Activated CD4-positive, CD25-positive, alpha-beta regulatory T cell treated with anti-CD3 and anti-CD28 coated beads, Interleukin-2, amount 50 U/mL, for 24 hours (primary cell): ENCODE results near the gene SRBD1.

Source experiments
- ATAC-seq, 2 donors: fragments of 150-1000 bp; cut with Tn5 transposase; one replicate each; pipeline ENCODE4 v1.10.0; 2021; ENCODE audit warnings: mild to moderate bottlenecking in 1 of 2, moderate library complexity in 1 of 2

SRBD1 gene

DNA sequence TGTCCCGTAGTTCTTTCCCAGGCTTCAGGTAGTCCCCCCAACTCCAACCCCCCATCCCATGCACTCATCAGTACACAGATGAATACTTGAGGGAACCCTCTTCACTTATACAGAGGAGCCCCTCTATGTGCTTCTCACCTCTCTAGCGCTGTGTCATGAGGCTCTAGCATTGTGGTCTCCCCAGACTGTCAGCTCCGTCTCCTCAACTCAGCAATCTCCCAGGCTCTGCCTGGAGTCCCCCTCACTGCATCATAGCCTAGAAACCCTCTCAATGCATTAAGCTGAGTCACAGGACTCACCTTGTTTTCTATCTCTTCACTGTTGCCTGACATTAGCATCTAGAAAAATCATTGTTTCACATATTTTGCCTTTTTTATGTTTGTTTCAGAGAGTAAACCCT is 20.3 kb upstream of the SRBD1 start:
- no peak for ATAC-seq

DNA sequence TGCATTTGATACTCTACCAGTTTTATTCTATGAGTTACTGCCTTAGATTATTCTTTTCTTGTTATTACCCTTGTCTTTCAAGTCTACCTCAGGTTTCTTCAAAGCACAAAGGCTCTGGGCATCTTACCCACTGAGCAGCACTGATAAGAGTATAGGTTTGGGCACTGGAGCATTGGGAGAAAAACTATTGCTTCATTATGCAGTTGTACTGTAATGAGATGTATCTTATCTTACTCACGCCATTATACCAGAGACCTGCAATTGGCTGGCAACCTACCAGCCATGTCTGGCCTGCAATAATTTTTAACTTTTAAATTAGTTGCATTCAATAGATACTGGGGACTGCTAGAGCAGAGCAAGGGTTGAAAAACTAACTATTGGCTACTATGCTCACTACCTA is 18.9 kb upstream of the SRBD1 start:
- ATAC-seq, result no peak

DNA sequence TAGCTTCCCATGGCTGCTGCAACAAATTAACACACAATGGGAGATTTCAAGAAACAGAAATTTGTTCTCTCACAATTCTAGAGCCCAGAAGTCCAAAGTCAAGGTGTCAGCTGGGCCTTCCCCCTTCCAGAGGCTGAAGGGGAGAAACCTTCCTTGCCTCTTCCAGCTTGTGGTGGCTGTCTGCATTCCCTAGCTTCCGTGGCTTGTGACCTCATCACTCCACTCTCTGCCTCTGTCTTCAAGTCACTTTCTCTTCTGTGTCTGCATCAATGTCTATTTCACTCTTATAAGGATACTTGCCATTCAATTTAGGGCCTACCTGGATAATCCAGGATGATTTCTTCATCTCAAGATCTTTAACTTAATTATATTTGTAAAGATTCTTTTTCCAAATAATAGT is 16.8 kb upstream of the SRBD1 start:
- no peak for ATAC-seq

DNA sequence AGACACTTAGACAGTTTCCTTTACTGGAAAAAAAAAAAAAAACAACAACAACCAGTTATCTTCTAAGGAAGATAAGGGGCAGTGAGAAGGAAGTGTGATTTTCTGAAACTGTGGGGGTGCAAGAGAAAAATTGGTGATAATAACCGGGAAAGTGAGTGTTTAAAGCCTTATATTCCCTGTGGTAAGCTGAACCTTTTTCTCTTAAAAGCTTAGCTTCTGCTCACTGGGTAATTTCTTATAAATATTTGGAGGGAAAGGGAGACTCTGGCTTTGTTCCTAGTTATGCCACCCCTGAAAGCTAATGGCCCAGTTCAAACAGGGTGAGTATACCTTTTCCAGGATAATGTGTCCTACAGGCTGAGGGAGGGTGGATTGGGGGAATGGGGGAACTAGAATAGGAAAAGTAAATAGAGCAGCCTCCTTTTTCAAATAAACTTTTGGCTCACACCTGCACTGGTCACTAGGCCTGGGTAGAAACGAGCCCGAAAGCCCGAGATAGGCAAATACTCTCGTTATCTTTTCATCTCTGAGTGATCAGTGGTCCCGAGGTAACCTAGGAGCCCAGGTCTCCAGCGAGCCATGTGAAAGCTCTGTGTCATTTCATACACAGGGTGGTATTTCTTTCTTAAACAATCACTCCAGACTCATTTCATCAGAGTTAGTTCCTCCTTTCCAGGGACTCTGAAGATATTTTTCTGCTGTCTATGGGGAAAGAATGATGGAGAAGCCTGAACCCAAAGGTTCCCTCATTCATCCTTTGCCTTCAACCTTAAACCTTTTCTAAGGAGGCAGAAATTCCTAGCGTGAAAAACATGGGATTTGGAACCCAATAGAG is 15.5 kb upstream of the SRBD1 start:
- ATAC-seq, result no peak

DNA sequence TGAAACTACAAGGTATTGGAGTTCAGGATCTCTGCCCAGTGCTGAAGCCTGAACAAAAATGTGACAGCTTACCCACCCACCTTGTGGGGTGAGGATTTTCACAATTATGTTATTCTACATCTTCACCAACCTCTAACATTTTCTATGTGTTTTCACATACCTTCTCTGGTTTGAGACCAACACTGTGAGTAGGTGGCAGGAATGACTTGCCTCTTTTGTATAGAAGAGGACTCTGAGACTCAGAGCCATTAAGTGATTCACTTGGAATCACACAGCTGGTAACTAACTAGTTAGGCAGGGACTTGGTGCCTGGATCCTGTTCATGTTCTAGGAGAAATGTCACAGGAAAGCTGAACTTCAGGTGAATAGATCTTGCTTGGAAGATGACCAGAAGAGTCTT is 14.8 kb upstream of the SRBD1 start:
- no peak for ATAC-seq

DNA sequence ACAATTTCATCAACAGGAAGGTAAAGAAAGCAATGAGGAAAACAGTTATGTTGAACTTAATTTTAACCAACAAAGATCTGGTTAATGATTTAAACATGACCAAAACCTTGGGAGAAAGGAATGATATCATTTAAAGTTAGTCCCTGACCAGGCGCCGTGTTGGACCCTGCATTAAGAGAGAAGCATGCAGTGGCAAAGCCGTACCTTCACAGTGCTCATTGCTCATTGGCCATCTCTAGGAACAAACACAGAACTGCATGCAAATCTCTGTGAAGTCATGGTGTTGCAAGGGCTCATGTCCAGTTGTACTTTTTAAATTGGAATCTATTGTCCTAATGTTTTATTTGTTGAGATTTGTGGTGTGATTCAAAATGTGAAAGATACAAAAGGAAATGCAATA is 12.0 kb upstream of the SRBD1 start:
- no peak for ATAC-seq

DNA sequence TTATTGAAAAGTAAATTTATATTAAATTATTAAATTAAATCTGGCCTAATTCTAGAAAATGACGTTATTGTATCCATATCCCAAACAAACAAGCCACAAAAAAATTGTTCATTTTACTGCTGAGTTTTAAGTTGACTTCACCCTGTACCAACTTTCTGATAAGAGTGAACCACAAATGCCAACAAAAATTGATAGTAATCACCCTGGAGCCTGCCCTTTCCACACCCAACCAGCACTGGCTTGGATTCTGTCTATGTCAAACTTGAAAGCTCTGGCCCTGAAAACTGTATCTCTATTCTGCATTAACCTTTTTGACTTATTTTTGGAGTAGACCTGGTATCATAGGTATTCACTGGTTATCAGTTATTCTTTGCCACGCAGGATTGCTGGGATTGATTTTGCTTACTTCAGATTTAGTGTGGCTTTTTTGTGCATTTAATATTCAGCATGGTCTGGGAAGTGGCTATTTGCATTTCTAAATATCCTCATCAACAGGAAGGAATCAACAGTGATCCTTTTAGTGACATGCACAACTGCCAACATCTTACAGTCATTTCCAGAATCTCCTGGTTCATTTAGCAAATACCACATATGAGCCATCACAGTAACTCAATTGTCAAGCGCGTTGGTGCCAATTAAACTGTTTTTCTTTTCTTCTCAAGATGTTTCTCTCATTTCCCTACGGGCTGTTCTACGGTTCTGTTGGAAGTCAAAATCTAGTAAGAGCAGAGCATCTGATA is 11.4 kb upstream of the SRBD1 start:
- no peak for ATAC-seq

DNA sequence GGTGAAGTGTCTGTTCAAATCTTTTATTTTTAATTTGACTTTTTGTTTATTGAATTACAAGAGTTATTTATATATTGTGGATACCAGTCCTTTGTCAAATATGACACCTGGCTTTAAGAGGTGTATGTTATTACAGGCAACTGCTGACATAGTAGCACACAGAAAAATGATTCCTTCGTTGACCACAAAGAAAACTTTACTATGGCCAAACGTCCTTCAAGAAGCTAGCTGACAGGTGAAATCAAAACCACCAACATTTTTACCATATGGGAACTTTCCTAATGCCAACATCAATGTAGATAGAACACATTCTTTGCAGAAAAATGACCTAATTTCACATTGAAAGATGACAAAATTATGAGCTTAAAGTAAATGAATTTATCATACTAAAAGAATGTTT is 6.4 kb upstream of the SRBD1 start:
- ATAC-seq, result no peak

DNA sequence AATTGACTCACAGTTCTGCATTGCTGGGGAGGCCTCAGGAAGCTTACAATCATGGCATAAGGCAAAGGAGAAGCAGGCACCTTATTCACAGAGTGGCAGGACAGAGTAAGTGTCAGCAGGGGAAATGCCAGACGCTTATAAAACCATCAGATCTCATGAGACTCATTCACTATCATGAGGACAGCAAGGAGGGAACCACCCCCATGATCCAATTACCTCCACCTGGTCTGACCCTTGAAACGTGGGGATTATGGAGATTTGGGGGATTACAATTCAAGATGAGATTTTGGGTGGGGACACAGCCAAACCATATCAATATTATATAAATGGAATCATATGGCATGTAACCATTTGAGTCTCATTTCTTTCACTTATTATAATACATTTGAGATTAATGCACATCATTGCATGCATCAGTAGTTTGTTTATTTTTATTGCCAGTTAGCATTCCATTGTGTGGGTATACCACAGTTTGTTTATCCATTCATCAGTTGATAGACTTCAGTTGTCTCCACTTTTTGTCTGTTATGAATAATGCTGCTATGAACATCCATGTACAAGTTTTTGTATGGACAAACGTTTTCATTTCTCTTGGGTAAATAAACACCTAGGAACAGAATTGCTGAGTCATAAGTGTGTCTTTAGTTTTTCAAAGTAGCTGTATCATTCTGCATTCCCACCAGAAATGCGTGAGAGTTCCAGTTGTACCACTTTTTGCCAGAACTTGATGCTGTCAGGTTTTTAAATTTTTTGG is 5.8 kb upstream of the SRBD1 start:
- no peak for ATAC-seq

DNA sequence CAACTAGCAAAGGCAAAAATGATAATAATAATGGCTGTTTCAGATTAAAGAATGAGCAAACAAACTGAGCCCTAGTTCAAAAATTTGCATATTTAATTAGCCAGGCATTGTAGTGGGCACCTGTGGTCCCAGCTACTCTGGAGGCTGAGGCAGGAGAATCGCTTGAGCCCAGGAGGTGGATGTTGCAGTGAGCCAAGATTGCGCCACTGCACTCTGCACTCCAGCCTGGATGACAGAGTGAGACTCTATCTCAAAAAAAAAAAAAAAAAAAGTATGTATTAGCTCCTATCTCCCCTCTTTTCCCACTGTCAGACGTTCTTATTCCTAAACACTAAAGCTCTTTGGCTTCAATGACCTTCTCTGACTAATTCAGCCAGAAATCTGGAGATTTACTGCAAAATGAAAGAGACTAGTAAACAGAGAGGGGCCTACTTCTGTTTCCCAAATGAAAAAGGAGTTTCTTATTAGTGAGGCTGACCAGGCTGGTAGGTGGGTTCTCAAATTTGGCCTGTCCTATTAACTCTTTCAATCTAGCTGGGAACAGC is 3.9 kb upstream of the SRBD1 start:
- ATAC-seq, result no peak

DNA sequence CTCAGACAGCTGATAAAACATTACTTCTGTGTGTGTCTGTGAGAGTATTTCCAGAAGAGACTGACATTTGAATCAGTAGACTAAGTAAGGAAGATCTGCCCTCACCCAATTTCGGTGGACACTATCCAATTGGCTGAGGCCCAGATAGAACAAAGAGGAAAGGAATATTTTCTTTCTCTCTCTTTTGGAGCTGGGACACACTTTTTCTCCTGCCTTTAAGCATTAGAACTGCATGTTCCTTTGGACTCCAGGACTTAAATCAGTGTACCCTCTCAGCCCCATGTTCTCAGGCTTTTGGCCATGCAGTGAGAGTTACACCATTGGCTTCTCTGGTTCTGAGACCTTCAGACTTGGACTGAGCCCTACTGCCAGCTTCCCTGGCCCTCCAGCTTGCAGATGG is 3.3 kb upstream of the SRBD1 start:
- ATAC-seq, result no peak

DNA sequence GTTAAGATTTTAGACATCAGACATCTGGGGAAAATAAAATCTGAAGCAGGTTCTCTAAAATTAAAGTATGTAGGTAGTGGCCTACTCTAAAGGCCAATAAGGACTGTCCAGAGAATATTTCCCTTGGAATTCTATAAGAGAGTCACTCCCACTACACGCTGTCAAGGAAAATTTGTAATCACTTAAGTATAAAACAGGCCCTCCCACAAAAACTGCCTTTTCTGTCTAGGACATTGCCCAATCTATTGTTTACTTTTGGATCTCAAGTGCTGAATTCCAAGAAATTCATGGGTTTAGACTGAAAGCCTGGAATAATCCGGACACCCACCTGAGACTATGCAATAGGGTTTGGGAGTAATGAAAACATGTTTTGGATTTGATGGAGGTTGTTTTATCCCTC is 1.7 kb upstream of the SRBD1 start:
- ATAC-seq, result no peak

DNA sequence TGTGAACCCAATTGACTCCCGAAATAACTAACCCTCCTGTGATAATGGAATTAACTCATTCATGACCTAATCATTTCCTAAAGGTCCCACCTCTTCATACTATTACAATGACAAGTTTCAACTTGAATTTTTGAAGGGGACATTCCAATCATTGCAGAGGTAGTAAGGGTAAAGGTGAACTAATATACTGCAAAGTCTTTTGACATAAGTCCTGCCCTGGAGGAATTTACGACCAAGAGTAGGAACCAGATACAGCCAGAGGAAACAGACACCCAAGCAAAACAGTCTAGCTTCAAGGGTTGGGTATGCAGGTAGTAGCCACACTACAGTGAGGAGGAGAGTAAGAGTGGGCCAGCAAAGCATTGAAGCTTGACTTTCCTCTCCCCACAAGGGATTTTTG is 1.2 kb upstream of the SRBD1 start:
- no peak for ATAC-seq

DNA sequence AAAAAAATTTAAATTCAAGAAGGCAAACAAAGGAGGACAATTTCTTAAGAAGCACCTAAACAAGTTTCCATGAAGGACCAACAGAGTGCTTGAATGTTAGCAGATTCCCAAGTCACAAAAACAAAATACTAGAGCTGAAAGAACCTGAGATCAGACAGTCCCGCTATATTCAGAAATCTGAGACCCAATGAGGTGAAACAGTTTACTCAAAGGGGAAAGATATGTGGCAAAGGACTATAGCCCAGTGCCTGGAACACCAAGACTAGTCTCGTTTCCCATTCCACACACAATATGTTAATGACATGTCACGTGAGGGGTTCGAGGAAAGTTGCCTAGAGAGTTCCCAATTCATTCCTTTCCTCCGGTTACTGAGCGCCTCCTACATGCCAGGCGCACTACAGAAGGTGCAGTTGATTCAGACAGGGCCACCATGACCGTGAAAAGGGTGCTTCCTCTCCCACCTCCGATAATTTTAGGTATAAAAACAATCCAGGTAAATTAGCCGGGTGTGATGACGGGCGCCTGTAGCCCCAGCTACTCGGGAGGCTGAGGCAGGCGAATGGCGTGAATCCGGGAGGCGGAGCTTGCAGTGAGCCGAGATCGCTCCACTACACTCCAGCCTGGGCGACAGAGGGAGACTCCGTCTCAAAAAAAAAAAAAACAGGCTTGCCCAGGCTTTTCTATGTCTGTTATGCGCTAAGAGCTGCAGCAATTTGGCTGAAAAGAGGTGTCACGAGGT is 617 bp downstream of the SRBD1 start:
- peak; percentile 59 to 61 for ATAC-seq

DNA sequence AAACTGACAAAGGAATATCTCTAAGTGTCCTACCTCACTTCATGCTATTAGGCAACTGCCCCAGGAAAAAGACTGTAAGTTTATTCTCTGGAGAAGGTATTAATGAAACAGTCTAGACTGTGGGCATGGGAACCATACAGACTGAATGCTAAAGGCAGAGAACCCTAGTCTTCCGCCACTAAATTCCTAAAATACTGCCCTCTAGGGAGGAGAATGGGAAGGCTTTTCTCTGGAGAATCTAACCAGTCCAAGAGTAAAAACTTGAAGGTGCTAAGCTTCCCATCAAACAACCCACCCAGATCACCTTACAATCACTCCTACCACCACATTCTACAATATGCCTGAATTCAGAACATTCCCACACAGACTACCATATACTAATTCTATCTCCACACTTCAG is 3.4 kb downstream of the SRBD1 start:
- no peak for ATAC-seq

DNA sequence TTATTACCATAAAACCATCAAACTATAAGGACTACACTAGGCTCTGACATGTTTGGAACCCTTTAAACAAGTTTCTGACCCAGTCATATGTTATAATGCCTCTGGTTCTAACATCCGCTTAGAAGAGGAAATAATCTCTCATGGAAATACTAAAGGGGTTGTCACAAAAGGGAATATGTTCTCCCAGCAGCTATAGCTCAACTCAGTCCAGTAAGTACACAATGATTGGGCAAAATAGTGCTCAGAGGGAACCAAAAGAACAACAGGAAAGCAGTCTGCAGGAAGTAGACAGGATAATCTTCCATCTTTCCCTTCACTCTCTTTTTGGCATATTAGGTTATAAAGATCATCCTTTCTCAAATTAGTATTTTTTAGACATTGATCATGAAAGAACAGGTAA is 4.3 kb downstream of the SRBD1 start:
- ATAC-seq, result no peak

DNA sequence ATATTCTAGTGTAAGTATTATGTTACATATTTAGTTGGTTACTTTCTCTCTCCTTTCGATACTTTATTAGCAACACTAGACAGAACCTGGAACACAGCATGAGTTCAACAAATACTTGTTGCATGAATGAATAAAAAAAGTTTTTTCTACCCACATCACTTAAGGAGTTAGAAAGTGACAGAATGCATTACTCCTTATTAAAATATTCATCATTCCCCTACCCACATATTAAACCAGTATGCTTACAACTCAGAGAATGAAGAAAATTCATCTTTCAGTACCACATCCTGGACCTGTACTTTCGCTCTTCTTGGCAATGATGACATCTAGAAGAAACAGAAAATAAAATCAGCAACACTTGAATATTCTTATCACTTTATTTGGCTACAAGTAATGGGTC is 6.0 kb downstream of the SRBD1 start:
- ATAC-seq, result no peak

DNA sequence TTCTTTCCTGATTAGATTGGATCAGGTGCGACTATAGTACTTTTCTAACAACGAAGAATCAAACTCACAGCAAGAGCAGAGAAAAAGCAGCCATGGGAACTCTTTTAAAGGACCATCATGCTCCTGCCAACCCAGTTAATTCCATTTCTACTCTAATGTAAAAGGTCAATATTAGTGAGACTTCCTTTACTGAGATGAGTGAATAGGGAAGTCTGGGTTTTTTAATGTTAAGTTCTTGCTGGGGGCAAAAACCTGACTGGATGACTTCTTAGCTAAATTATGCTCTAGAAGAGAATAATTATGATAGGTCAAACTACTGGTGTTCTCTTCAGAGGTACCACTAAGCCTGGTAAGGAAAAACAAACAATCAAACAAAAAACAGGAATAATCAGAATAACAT is 8.4 kb downstream of the SRBD1 start:
- ATAC-seq, result no peak

DNA sequence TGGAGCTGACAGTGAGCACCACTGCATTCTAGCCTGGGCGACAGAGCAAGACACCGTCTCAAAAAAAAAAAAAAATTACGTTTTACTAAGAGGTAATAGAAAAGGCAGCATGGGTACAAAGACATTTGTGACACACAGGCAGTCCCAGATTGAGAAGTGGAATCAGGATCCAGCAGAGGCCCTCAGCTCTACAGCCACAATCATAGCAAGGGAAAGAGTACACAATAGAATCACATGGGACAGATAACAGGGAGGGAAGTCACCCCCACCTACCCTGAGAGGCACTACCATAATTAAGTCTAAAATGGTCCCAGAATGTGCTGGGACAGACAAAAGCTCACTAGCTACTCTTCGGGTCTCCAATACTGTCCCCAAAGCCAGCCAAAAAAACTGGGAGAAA is 12.5 kb downstream of the SRBD1 start:
- no peak for ATAC-seq

DNA sequence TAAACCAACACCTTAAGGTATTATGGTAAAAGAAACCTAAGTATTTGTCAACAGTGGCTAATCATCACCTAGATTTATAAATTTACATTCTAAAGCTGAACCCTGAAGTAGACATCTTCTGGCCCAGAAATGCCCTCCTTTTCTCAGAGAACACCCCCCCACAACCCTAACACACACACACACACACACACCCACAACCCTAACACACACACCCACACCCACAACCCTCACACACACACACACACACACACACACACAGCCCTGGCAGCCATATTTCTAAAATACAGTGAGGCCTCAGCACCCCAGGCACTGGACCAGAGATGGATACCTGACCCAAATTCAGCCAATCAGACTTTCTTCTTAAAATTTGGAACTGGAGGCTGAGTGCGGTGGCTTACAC is 14.3 kb downstream of the SRBD1 start:
- no peak for ATAC-seq

DNA sequence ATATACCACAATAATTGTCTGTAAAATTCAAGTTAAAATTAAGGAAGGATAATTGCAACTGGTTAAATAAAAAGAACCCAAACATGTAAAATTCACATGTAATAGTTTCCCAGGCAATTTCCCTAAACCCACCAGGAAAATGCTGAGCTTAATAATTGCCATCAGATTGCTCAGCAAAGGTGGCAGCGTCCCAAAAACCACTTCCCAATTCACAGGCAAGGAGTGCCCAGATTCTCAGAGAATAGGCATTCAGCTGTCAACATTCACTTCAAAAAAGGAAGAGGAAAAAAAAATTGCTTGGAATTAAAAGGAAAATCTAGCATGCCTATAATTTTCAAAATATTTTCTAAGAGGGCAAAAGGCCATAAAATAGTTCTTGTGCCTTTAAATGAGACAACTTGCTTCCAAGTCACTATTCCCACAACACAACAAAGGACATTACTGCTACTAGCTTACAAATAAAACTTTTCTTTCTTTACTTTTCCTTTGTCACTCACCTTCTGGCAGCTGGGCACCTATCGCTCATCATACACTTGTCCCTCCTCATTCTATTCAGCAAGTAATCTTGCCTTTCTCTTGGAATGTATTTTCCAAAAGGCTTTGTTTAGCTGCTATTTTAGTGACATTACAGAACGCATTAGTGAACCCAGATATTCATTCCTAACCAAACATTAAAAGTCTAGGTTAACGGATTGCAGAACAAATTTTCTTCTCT is 15.2 kb downstream of the SRBD1 start:
- no peak for ATAC-seq

DNA sequence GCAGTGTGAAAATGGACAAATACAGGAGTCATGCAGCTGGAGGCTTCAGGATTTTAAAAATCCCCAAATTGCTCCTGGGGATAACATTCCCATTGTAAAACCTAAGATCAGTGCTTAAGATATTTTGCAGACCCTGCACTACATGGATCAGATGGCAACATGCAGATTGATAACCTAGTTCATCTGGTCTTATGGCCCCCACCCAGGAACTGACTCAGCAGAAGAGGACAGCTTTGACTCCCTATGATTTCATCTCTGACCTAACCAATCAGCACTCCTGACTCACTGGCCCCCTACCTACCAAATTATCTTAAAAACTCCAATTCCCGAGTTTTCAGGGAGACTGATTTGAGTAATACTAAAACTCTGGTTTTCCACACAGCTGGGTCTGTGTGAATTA is 20.0 kb downstream of the SRBD1 start:
- ATAC-seq, result no peak
